Endothelial cell of umbilical vein (primary cell): Measurements from ENCODE around the gene EFNA5. TPM values are rescaled to one million over a fixed set of nuclear protein-coding genes. Genes with fewer than 3 reads are reported as not detected.

Experiments
- BruUV-seq: library from RNA; stranded (reverse); fragments of 400-500 nt; replicated peaks from 2 replicates; lab custom pipeline; 2021; lab: Mats Ljungman, UMichigan
- CTCF ChIA-PET: fragments of 300-600, 350-600 bp; sonication (Branson Sonifier 250); formaldehyde crosslinking; loops from one replicate; lab custom pipeline; 2021; ENCODE audit warnings: antibody characterized with exemption, inconsistent platforms; lab: Charles Lee
- POLR2A ChIA-PET: fragments of 300-600, 350-600 bp; sonication (Branson Sonifier 250); formaldehyde crosslinking; loops from one replicate; lab custom pipeline; 2021; ENCODE audit warnings: antibody characterized with exemption, inconsistent platforms; lab: Charles Lee
- DNase-seq: peaks from one replicate; pipeline ENCODE4 v3.0.0-alpha.2; 2011; ENCODE audit warnings: low read depth, low spot score
- FAIRE-seq: peaks from 2 replicates; lab custom pipeline; 2011; peaks lifted over from hg19 to GRCh38; lab: Jason Lieb, UNC
- H2AFZ ChIP-seq: 2 replicates; pipeline ENCODE4 v1.6.0; 2012; ENCODE audit warnings: low read depth, low read length, control low read depth, inconsistent platforms
- H3K27ac ChIP-seq: 2 replicates; pipeline ENCODE4 v1.5.1; 2011; ENCODE audit warnings: low read depth, mild to moderate bottlenecking, control low read depth, low read length, moderate library complexity; ENCODE audit not compliant: insufficient read depth
- H3K27me3 ChIP-seq, 2 experiments: 2 replicates each; pipeline versions ENCODE4 v1.6.0 to v1.6.1; 2011; ENCODE audit warnings: low read length in 2 of 2, mixed read lengths in 1 of 2; ENCODE audit not compliant: control insufficient read depth in 2 of 2, insufficient read depth in 2 of 2
- H3K36me3 ChIP-seq, 2 experiments: 2 replicates in 1 of 2; 3 replicates in 1 of 2; pipeline ENCODE4 v1.5.1; 2011; ENCODE audit warnings: low read length in 2 of 2, mild to moderate bottlenecking in 1 of 2, moderate library complexity in 1 of 2; ENCODE audit not compliant: control insufficient read depth in 2 of 2, insufficient read depth in 2 of 2; ENCODE audit errors: extremely low read depth in 1 of 2
- H3K4me1 ChIP-seq: 3 replicates; pipeline ENCODE4 v1.5.1; 2011; ENCODE audit warnings: mild to moderate bottlenecking, low read length; ENCODE audit not compliant: control insufficient read depth, insufficient read depth; ENCODE audit errors: extremely low read depth
- H3K4me2 ChIP-seq: 2 replicates; pipeline ENCODE4 v1.6.1; 2011; ENCODE audit warnings: low read length, control low read depth, mixed read lengths; ENCODE audit not compliant: insufficient read depth
- H3K4me3 ChIP-seq, 3 experiments: fragments of 200-600 bp in 1 of 3; sonication (generic), shearing (Covaris generic) in 1 of 3; replicated peaks in 1 of 3; 2 replicates each; pipeline ENCODE4 v1.5.1; 2011 to 2016; ENCODE audit warnings: control low read depth in 3 of 3, low read length in 3 of 3, mild to moderate bottlenecking in 2 of 3, inconsistent platforms in 1 of 3, low read depth in 1 of 3, moderate library complexity in 1 of 3; ENCODE audit not compliant: insufficient read depth in 1 of 3
- H3K79me2 ChIP-seq: 2 replicates; pipeline ENCODE4 v1.6.0; 2012; ENCODE audit warnings: low read length, inconsistent platforms; ENCODE audit not compliant: control insufficient read depth, insufficient read depth
- H3K9ac ChIP-seq: replicated peaks from 2 replicates; pipeline ENCODE3; 2011; ENCODE audit warnings: low read length, control low read depth; ENCODE audit not compliant: insufficient read depth; ENCODE audit errors: extremely low read depth
- H3K9me1 ChIP-seq: replicated peaks from 3 replicates; pipeline ENCODE4 v1.6.0; 2011; ENCODE audit warnings: mild to moderate bottlenecking, low read length; ENCODE audit not compliant: control insufficient read depth, insufficient read depth; ENCODE audit errors: extremely low read depth
- H3K9me3 ChIP-seq: replicated peaks from 2 replicates; pipeline ENCODE4 v1.5.1; 2012; ENCODE audit warnings: low read length, inconsistent platforms; ENCODE audit not compliant: control insufficient read depth, insufficient read depth
- H4K20me1 ChIP-seq: replicated peaks from 2 replicates; pipeline ENCODE3; 2011; ENCODE audit warnings: mild to moderate bottlenecking, low read length; ENCODE audit not compliant: control insufficient read depth, insufficient read depth; ENCODE audit errors: extremely low read depth
- CTCF ChIP-seq, 2 donors: IDR thresholded peaks; 1 replicate in 1 of 2; 2 replicates in 1 of 2; pipeline ENCODE4 v1.5.1; 2011; ENCODE audit warnings: low read length in 2 of 2, mild to moderate bottlenecking in 2 of 2, moderate library complexity in 2 of 2, control low read depth in 1 of 2, inconsistent platforms in 1 of 2, low read depth in 1 of 2; ENCODE audit not compliant: insufficient read depth in 1 of 2; ENCODE audit errors: extremely low read depth in 1 of 2
- EZH2 ChIP-seq: IDR thresholded peaks from 2 replicates; pipeline ENCODE4 v1.6.1; 2012; ENCODE audit warnings: borderline replicate concordance, low read depth, mild to moderate bottlenecking, moderate library complexity, low read length, inconsistent platforms; ENCODE audit not compliant: severe bottlenecking
- FOS ChIP-seq: IDR thresholded peaks from 2 replicates; pipeline ENCODE4 v1.6.1; 2011; ENCODE audit warnings: mild to moderate bottlenecking, low read length, moderate library complexity, borderline replicate concordance; ENCODE audit not compliant: insufficient read depth
- GATA2 ChIP-seq: IDR thresholded peaks from 2 replicates; pipeline ENCODE4 v1.7.0; 2011; ENCODE audit warnings: low read depth, mild to moderate bottlenecking, moderate library complexity, mixed read lengths, low read length; ENCODE audit not compliant: insufficient read length, insufficient read depth
- JUN ChIP-seq: IDR thresholded peaks from 2 replicates; pipeline ENCODE4 v1.6.1; 2011; ENCODE audit warnings: borderline replicate concordance, low read depth; ENCODE audit not compliant: insufficient read length, insufficient read depth
- MAX ChIP-seq: IDR thresholded peaks from 2 replicates; pipeline ENCODE4 v1.6.1; 2011; ENCODE audit not compliant: insufficient read depth, insufficient read length
- MYC ChIP-seq: IDR thresholded peaks from one replicate; pipeline ENCODE4 v1.6.1; 2011; ENCODE audit warnings: mild to moderate bottlenecking, low read depth, low read length
- POLR2A ChIP-seq: IDR thresholded peaks from 2 replicates; pipeline ENCODE4 v1.6.1; 2012; ENCODE audit warnings: low read depth, mild to moderate bottlenecking, control low read depth, low read length
- POLR2AphosphoS5 ChIP-seq: IDR thresholded peaks from 2 replicates; pipeline ENCODE4 v1.6.1; 2012; ENCODE audit warnings: low read depth, mild to moderate bottlenecking, control low read depth, low read length, moderate library complexity; ENCODE audit not compliant: insufficient read depth
- dilution Hi-C: fragments of 300-500 bp; cut with MboI; formaldehyde crosslinking; loops from one replicate; pipeline ENCODE4 v1.15.0; 2019; ENCODE audit warnings: low sequenced_read_pairs; ENCODE audit not compliant: extremely low pct_ligation_motif_present
- intact Hi-C: fragments of 100-400 bp; cut with micrococcal nuclease; formaldehyde crosslinking; loops from one replicate; pipeline ENCODE4 v1.10.0; 2022
- polyA plus RNA-seq, 4 experiments: library from polyadenylated mRNA; depleted of rRNA in 3 of 4; stranded (reverse) in 3 of 4; unstranded in 1 of 4; fragments of >200 nt; gene quantifications; 2 replicates each; pipeline versions ENCODE4 v1.2.1 to v1.2.3, GENCODE V29; 2011 to 2012; ENCODE audit warnings: missing spikeins in 1 of 4
- total RNA-seq: library from RNA; stranded (reverse); gene quantifications from 2 replicates; pipeline ENCODE4 v1.2.3, GENCODE V29; 2021

Gene EFNA5
- total and polyA plus RNA-seq, 2 donors (not counting 3 experiments of a cell fraction or from before 2014, with no cell fraction given) = 13.6 to 22.1 TPM

GRCh38 chr5:107630184-107630583 is 40.6 kb downstream of the EFNA5 start:
- dilution Hi-C loops = no loop called here
- Histone ChIP-seq H3K9me3 (no peaks in the 10 kb centered on the region), H3K79me2 (peaks cover 3% of the 10 kb centered on the region), H3K9me1 (no peaks in the 10 kb centered on the region), H4K20me1 (no peaks in the 10 kb centered on the region), H3K4me1 (peaks cover 4% of the 10 kb centered on the region), H3K9ac (no peak overlapping the region), H3K4me3 (no peak overlapping the region), H3K36me3 (no peaks in the 10 kb centered on the region), H3K4me2 (no peak overlapping the region), H2AFZ (no peak overlapping the region), H3K27me3 (no peaks in the 10 kb centered on the region), H3K27ac (no peak overlapping the region)
- intact Hi-C loops = no loop called here
- ChIA-PET POLR2A (interaction anchor here (1.0 kb wide), 1 partner anchor 231 kb away, joined by 3 read pairs; no protein-coding TSS in a partner anchor), CTCF (interaction anchor here (1.0 kb wide), 1 partner anchor 14 kb away, joined by 4 read pairs; no protein-coding TSS in a partner anchor)
- no TSS peak for BruUV-seq
- no peak for DNase-seq
- no peak for FAIRE-seq
- TF ChIP-seq EZH2 = no peak
- no peak for TF ChIP-seq POLR2A
- no peak for TF ChIP-seq FOS
- no peak for TF ChIP-seq CTCF (IDR thresholded peaks at IDR 0.05; ENCODE audit: extremely low read depth in 1 of 2, insufficient read depth in 1 of 2, low read depth in 1 of 2, low read length in 2 of 2)
- TF ChIP-seq MAX = no peak
- no peak for TF ChIP-seq POLR2AphosphoS5
- no peak for TF ChIP-seq GATA2
- no peak for TF ChIP-seq MYC
- TF ChIP-seq JUN = no peak
